HepG2 (cell line): ENCODE data around the gene RASSF7. TPM values are rescaled to one million over a fixed set of nuclear protein-coding genes. Genes with fewer than 3 reads are reported as not detected.

Experiments used
- ATAC-seq: fragments of 200-7000 bp; cut with Tn5 transposase; 3 replicates; pipeline ENCODE4 v1.9.1; 2020; ENCODE audit warnings: mild to moderate bottlenecking, moderate library complexity
- BruUV-seq: library from RNA; stranded (reverse); fragments of 400-500 nt; replicated peaks from 2 replicates; lab custom pipeline; 2021; lab: Mats Ljungman, UMichigan
- CTCF ChIA-PET: fragments of 300-600 bp; formaldehyde crosslinking; extraction: SDS; loops from one replicate; lab custom pipeline; 2021; ENCODE audit warnings: low total read pairs, inconsistent platforms, low intra/inter-chr PET ratio; lab: Yijun Ruan, JAX
- POLR2A ChIA-PET: fragments of 350-600 bp; sonication (Branson Sonifier 250); formaldehyde crosslinking; loops from one replicate; lab custom pipeline; 2020; ENCODE audit warnings: antibody characterized with exemption, inconsistent platforms; lab: Yijun Ruan, JAX
- DNase-seq: peaks from one replicate; pipeline ENCODE4 v3.0.0-alpha.2; 2015; ENCODE audit warnings: low spot score
- FAIRE-seq: peaks from 3 replicates; lab custom pipeline; 2011; peaks lifted over from hg19 to GRCh38; lab: Jason Lieb, UNC
- H2AFZ ChIP-seq: one replicate; pipeline ENCODE4 v1.6.1; 2011; ENCODE audit warnings: low read length, inconsistent platforms
- H3K27ac ChIP-seq: fragments of 300-600 bp; 3 replicates; pipeline ENCODE4 v1.8.0; 2011; ENCODE audit warnings: mixed run types, mild to moderate bottlenecking, mixed read lengths, low read length, inconsistent platforms; ENCODE audit not compliant: insufficient read depth; ENCODE audit errors: extremely low read length
- H3K27me3 ChIP-seq, 2 experiments: fragments of 200-600 bp in 1 of 2; 2 replicates in 1 of 2; 3 replicates in 1 of 2; pipeline versions ENCODE4 v1.6.0 to v1.8.0; 2011; ENCODE audit warnings: low read length in 2 of 2, mild to moderate bottlenecking in 2 of 2, moderate library complexity in 2 of 2, inconsistent platforms in 1 of 2; ENCODE audit not compliant: insufficient read depth in 2 of 2, control insufficient read depth in 1 of 2
- H3K36me3 ChIP-seq, 2 experiments: fragments of 200-600 bp in 1 of 2; replicated peaks in 1 of 2; 2 replicates in 1 of 2; 3 replicates in 1 of 2; pipeline versions ENCODE4 v1.5.1 to v1.8.0; 2011; ENCODE audit warnings: low read length in 2 of 2, inconsistent platforms in 1 of 2; ENCODE audit not compliant: insufficient read depth in 2 of 2, control insufficient read depth in 1 of 2
- H3K4me1 ChIP-seq: 2 replicates; pipeline ENCODE4 v1.5.1; 2012; ENCODE audit warnings: low read length, inconsistent platforms; ENCODE audit not compliant: insufficient read depth
- H3K4me2 ChIP-seq: 2 replicates; pipeline ENCODE4 v1.6.0; 2011; ENCODE audit warnings: low read depth, low read length, inconsistent platforms
- H3K4me3 ChIP-seq, 3 experiments: fragments of 200-600 bp in 1 of 3; sonication (generic), shearing (Covaris generic) in 1 of 3; replicated peaks in 1 of 3; 2 replicates each; pipeline ENCODE4 v1.5.1; 2011 to 2016; ENCODE audit warnings: low read length in 3 of 3, inconsistent platforms in 2 of 3, low read depth in 2 of 3, mild to moderate bottlenecking in 2 of 3, control low read depth in 1 of 3, mixed read lengths in 1 of 3; ENCODE audit not compliant: insufficient read depth in 1 of 3
- H3K79me2 ChIP-seq: one replicate; pipeline ENCODE4 v1.6.1; 2011; ENCODE audit warnings: low read length, inconsistent platforms; ENCODE audit not compliant: insufficient read depth
- H3K9ac ChIP-seq: 2 replicates; pipeline ENCODE4 v1.6.0; 2011; ENCODE audit warnings: mild to moderate bottlenecking, low read depth, low read length, inconsistent platforms; ENCODE audit not compliant: insufficient read depth
- H3K9me3 ChIP-seq: 2 replicates; pipeline ENCODE4 v1.5.1; 2012; ENCODE audit warnings: mild to moderate bottlenecking, low read length
- H4K20me1 ChIP-seq: 2 replicates; pipeline ENCODE4 v1.6.0; 2011; ENCODE audit warnings: inconsistent platforms, mild to moderate bottlenecking, low read length, moderate library complexity; ENCODE audit not compliant: insufficient read depth
- AGO1 ChIP-seq: fragments of 200-400 bp; formaldehyde crosslinking; IDR thresholded peaks from 2 replicates; pipeline ENCODE4 v1.6.1; 2017; ENCODE audit warnings: mild to moderate bottlenecking, low read depth, low read length, moderate library complexity; ENCODE audit not compliant: poor library complexity, severe bottlenecking
- AGO2 ChIP-seq: fragments of 200-400 bp; formaldehyde crosslinking; optimal IDR thresholded peaks from 2 replicates; pipeline ENCODE3; 2017; ENCODE audit warnings: mild to moderate bottlenecking, low read depth, low read length, moderate library complexity
- HNF4G ChIP-seq, 2 experiments: sonication (generic) in 1 of 2; formaldehyde crosslinking in 1 of 2; IDR thresholded peaks; 2 replicates each; pipeline versions ENCODE4 v1.4.0 to v1.6.1; 2011 to 2020; ENCODE audit warnings: borderline replicate concordance in 2 of 2, low read depth in 2 of 2, mild to moderate bottlenecking in 2 of 2, low read length in 1 of 2, missing genetic modification reagents in 1 of 2, moderate library complexity in 1 of 2
- HNRNPK ChIP-seq: fragments of 200-400 bp; formaldehyde crosslinking; IDR thresholded peaks from 2 replicates; pipeline ENCODE4 v1.6.1; 2018; ENCODE audit warnings: low read length, low read depth, moderate library complexity, mild to moderate bottlenecking; ENCODE audit not compliant: poor library complexity, severe bottlenecking
- JUND ChIP-seq: sonication (generic); formaldehyde crosslinking; IDR thresholded peaks from 2 replicates; pipeline ENCODE4 v1.8.0; 2022; ENCODE audit warnings: mild to moderate bottlenecking, missing genetic modification reagents
- KMT2A ChIP-seq: sonication (generic); formaldehyde crosslinking; IDR thresholded peaks from 2 replicates; pipeline ENCODE4 v1.4.0; 2020; ENCODE audit warnings: missing genetic modification reagents
- NPAS2 ChIP-seq: sonication (generic); formaldehyde crosslinking; IDR thresholded peaks from 2 replicates; pipeline ENCODE4 v1.8.0; 2022; ENCODE audit warnings: mild to moderate bottlenecking, missing genetic modification reagents, borderline replicate concordance
- RBFOX2 ChIP-seq: fragments of 200-400 bp; formaldehyde crosslinking; IDR thresholded peaks from 2 replicates; pipeline ENCODE4 v1.6.1; 2017; ENCODE audit warnings: low read depth, mild to moderate bottlenecking, low read length
- YY1 ChIP-seq: IDR thresholded peaks from 2 replicates; pipeline ENCODE4 v1.6.1; 2011; ENCODE audit warnings: low read length, low read depth, moderate library complexity, mild to moderate bottlenecking; ENCODE audit not compliant: insufficient read depth, insufficient replicate concordance
- ZNF431 ChIP-seq: sonication (generic); formaldehyde crosslinking; IDR thresholded peaks from 2 replicates; pipeline ENCODE4 v1.9.0; 2022; ENCODE audit warnings: missing genetic modification reagents, low read depth, mild to moderate bottlenecking, borderline replicate concordance
- ZNF468 ChIP-seq: sonication (generic); formaldehyde crosslinking; IDR thresholded peaks from 2 replicates; pipeline ENCODE4 v1.8.0; 2022; ENCODE audit warnings: mild to moderate bottlenecking, moderate library complexity, missing genetic modification reagents
- ZNF552 ChIP-seq: sonication (generic); formaldehyde crosslinking; IDR thresholded peaks from 2 replicates; pipeline ENCODE4 v1.9.0; 2022; ENCODE audit warnings: missing genetic modification reagents, mild to moderate bottlenecking, borderline replicate concordance
- ZNF562 ChIP-seq: sonication (generic); formaldehyde crosslinking; IDR thresholded peaks from 2 replicates; pipeline ENCODE4 v1.8.0; 2022; ENCODE audit warnings: missing genetic modification reagents, borderline replicate concordance
- ZNF878 ChIP-seq: sonication (generic); formaldehyde crosslinking; IDR thresholded peaks from 2 replicates; pipeline ENCODE4 v1.8.1; 2023; ENCODE audit warnings: mild to moderate bottlenecking, missing genetic modification reagents, moderate library complexity
- WGBS: methylation state at CpG from one replicate; pipeline ENCODE4 v1.1.6; 2017; ENCODE audit warnings: low lambda C conversion rate; 5-methylcytosine and 5-hydroxymethylcytosine counted together
- in situ Hi-C: cut with HindIII; loops from 2 replicates; pipeline ENCODE4 v1.10.0; 2017; ENCODE audit warnings: low pct_unique_long_range_greater_than_20kb; ENCODE audit not compliant: extremely low pct_ligation_motif_present
- intact Hi-C: fragments of 100-400 bp; cut with micrococcal nuclease; formaldehyde crosslinking; loops from one replicate; pipeline ENCODE4 v1.10.0; 2022; ENCODE audit not compliant: unreplicated experiment
- polyA plus RNA-seq, 8 experiments: library from polyadenylated mRNA; depleted of rRNA in 3 of 8; stranded (reverse) in 7 of 8; unstranded in 1 of 8; fragments of >200 nt; fragmentation: Illumina TruSeq in 4 of 8; extraction: Trizol in 4 of 8; gene quantifications; 2 replicates each; pipeline versions ENCODE4 v1.2.1 to v1.2.3, GENCODE V29; 2011 to 2016; ENCODE audit warnings: low read depth in 4 of 8, missing spikeins in 1 of 8, mixed read lengths in 1 of 8; ENCODE audit not compliant: insufficient read depth in 1 of 8
- total RNA-seq, 5 experiments: library from RNA; depleted of rRNA; stranded (reverse); fragments of >200 nt; fragmentation: Illumina TruSeq; extraction: Trizol; gene quantifications; 2 replicates each; pipeline ENCODE4 v1.2.3, GENCODE V29; 2016; ENCODE audit warnings: low read depth in 1 of 5
- TF ChIP-seq, protein P1 (sequence below): sonication (generic); formaldehyde crosslinking; IDR thresholded peaks from 2 replicates; pipeline ENCODE4 v1.4.0; 2020; ENCODE audit warnings: missing genetic modification reagents
- TF ChIP-seq, protein P2 (sequence below): sonication (generic); formaldehyde crosslinking; IDR thresholded peaks from 2 replicates; pipeline ENCODE4 v1.4.0; 2020; ENCODE audit warnings: mild to moderate bottlenecking, missing genetic modification reagents

The RASSF7 gene
- total and polyA plus RNA-seq, 2 of the 13 experiments (the other 11 are each of a cell fraction or from before 2014, with no cell fraction given): 20.2 to 28.6 TPM

DNA sequence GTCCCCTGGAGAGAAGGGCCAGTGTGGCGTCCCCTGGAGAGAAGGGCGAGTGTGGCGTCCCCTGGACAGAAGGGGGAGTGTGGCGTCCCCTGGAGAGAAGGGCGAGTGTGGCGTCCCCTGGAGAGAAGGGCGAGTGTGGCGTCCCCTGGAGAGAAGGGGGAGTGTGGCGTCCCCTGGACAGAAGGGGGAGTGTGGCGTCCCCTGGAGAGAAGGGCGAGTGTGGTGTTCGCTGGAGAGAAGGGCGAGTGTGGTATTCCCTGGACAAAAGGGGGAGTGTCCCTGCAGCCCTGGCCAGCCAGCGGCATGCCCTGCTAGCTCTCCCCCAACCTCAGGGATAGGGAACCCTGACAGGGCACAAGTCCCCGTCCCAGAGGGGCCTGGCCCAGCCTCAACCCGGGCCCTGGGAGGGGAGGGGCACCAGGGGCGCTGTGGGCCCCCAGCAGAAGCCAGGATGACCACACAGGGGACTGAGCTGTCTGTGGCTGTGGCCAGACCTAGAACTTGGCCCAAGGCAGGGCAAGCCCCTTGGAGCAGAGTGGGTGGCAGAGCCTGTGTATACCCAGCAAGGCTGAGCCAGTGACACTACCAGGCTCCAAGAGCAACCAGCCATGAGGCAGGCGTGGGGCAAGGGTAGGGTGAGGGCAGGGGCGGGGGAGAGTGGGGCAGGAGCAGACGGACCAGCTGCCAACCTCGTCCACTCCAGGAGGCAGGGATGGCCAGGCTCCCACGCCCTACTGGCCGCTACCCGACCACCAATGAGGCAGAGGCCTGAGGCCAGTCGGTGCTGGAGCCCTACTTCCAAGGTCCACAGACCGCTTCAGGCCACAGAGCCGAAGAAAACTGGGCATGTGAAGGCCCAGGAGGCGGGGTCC lies 29.6 kb upstream of the RASSF7 start:
- Histone ChIP-seq H3K9ac (no peak overlapping the region), H3K79me2 (peaks cover 4% of the 10 kb centered on the region), H3K27me3 (no peaks in the 10 kb centered on the region), H3K9me3 (no peaks in the 10 kb centered on the region), H3K4me3 (no peak overlapping the region), H3K27ac (no peak overlapping the region), H4K20me1 (no peaks in the 10 kb centered on the region; the same call in 1 of the 2 replicates), H3K36me3 (peaks cover 10 to 19% of the 10 kb centered on the region in 2 experiments; a peak in 4 of 5 replicates), H2AFZ (no peak overlapping the region)
- DNase-seq: no peak
- no peak for ATAC-seq
- in situ Hi-C loops: no loop called here
- POLR2A ChIA-PET: no interaction called here
- BruUV-seq: no TSS peak
- WGBS: 96% methylated on average over 17 of the region's 28 CpGs
- CTCF ChIA-PET: no interaction called here
- no peak for FAIRE-seq
- TF ChIP-seq ZNF468 (CRISPR knock-in tag): no peak
- TF ChIP-seq RBFOX2: peak; percentile 52; the same call in 1 of the 2 replicates
- TF ChIP-seq AGO1: peak; percentile 50
- TF ChIP-seq, protein P1, sequence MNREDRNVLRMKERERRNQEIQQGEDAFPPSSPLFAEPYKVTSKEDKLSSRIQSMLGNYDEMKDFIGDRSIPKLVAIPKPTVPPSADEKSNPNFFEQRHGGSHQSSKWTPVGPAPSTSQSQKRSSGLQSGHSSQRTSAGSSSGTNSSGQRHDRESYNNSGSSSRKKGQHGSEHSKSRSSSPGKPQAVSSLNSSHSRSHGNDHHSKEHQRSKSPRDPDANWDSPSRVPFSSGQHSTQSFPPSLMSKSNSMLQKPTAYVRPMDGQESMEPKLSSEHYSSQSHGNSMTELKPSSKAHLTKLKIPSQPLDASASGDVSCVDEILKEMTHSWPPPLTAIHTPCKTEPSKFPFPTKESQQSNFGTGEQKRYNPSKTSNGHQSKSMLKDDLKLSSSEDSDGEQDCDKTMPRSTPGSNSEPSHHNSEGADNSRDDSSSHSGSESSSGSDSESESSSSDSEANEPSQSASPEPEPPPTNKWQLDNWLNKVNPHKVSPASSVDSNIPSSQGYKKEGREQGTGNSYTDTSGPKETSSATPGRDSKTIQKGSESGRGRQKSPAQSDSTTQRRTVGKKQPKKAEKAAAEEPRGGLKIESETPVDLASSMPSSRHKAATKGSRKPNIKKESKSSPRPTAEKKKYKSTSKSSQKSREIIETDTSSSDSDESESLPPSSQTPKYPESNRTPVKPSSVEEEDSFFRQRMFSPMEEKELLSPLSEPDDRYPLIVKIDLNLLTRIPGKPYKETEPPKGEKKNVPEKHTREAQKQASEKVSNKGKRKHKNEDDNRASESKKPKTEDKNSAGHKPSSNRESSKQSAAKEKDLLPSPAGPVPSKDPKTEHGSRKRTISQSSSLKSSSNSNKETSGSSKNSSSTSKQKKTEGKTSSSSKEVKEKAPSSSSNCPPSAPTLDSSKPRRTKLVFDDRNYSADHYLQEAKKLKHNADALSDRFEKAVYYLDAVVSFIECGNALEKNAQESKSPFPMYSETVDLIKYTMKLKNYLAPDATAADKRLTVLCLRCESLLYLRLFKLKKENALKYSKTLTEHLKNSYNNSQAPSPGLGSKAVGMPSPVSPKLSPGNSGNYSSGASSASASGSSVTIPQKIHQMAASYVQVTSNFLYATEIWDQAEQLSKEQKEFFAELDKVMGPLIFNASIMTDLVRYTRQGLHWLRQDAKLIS (CRISPR knock-in tag): no peak
- TF ChIP-seq ZNF562 (CRISPR knock-in tag): no peak
- TF ChIP-seq HNRNPK: no peak
- no peak for TF ChIP-seq KMT2A (CRISPR knock-in tag)
- no peak for TF ChIP-seq ZNF552
- TF ChIP-seq AGO2: peak; percentile 66
- no peak for TF ChIP-seq YY1
- TF ChIP-seq JUND (CRISPR knock-in tag): no peak
- no peak for TF ChIP-seq ZNF878 (CRISPR knock-in tag)
- TF ChIP-seq HNF4G (IDR thresholded peaks at IDR 0.05; ENCODE audit: borderline replicate concordance, low read depth, low read length): no peak
- TF ChIP-seq HNF4G (CRISPR knock-in tag; IDR thresholded peaks at IDR 0.05; ENCODE audit: borderline replicate concordance, low read depth): no peak
- TF ChIP-seq NPAS2 (CRISPR knock-in tag): no peak
- no peak for TF ChIP-seq ZNF431 (CRISPR knock-in tag)
- TF ChIP-seq, protein P2, sequence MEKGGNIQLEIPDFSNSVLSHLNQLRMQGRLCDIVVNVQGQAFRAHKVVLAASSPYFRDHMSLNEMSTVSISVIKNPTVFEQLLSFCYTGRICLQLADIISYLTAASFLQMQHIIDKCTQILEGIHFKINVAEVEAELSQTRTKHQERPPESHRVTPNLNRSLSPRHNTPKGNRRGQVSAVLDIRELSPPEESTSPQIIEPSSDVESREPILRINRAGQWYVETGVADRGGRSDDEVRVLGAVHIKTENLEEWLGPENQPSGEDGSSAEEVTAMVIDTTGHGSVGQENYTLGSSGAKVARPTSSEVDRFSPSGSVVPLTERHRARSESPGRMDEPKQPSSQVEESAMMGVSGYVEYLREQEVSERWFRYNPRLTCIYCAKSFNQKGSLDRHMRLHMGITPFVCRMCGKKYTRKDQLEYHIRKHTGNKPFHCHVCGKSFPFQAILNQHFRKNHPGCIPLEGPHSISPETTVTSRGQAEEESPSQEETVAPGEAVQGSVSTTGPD (CRISPR knock-in tag): peak; percentile 87; the same call in 1 of the 2 replicates
- TF ChIP-seq, all 625 proteins: peak for 4
- intact Hi-C loops: no loop called here
- Histone ChIP-seq H3K4me2 (no peak overlapping the region), H3K4me1 (peaks cover 13% of the 10 kb centered on the region; the same call in 1 of the 2 replicates)
